ENCODE measurements around the gene SRP68.

- no peak for TF ChIP-seq CTCF (IDR thresholded peaks at IDR 0.05; ENCODE audit: low read length)
- TF ChIP-seq EZH2 (optimal IDR thresholded peaks at IDR 0.05; ENCODE audit: low read depth, low read length), result no peak
Observed at GRCh38 chr17:76033139-76033538, 39.2 kb downstream of the SRP68 start.

All from MM.1S (cell line).